ENCODE results near the gene TSPAN14.
"Not testable (repeated sequence)": the region's sequence is repeated elsewhere in the genome, so short reads cannot be mapped to it uniquely, and the experiment has no call there.

GRCh38 chr10:80475641-80476040, 21.5 kb downstream of the TSPAN14 start:
- TF ChIP-seq CTCF (conservative IDR thresholded peaks at IDR 0.05; ENCODE audit: low read depth in 2 of 2); POLR2AphosphoS5 (IDR thresholded peaks at IDR 0.05; ENCODE audit: low read depth); ZNF331 (CRISPR knock-in tag; IDR thresholded peaks at IDR 0.05; ENCODE audit: low read depth); EZH2 (IDR thresholded peaks at IDR 0.05; ENCODE audit: low read depth, unreplicated experiment); EZH2phosphoT487 (IDR thresholded peaks at IDR 0.05; ENCODE audit: unreplicated experiment); JUNB (IDR thresholded peaks at IDR 0.05; ENCODE audit: unreplicated experiment); REST (IDR thresholded peaks at IDR 0.05; ENCODE audit: unreplicated experiment); ZNF462 (CRISPR knock-in tag; IDR thresholded peaks at IDR 0.05); CREB1 (CRISPR knock-in tag; IDR thresholded peaks at IDR 0.05; ENCODE audit: low read depth); ETS1 (IDR thresholded peaks at IDR 0.05); STAT1 (IDR thresholded peaks at IDR 0.05; ENCODE audit: unreplicated experiment); ZNF114 (CRISPR knock-in tag; IDR thresholded peaks at IDR 0.05); NANOG (IDR thresholded peaks at IDR 0.05; ENCODE audit: borderline replicate concordance): not testable (repeated sequence)

Measured in GM23338 (cell line).